ENCODE results near the gene NEURL4. TPM values are rescaled to one million over a fixed set of nuclear protein-coding genes. Genes with fewer than 3 reads are reported as not detected.

NEURL4 gene
- total RNA-seq, 1 donor from 2014 or later: 45.1 TPM

- peaks cover 27% of the 10 kb centered on the region for H3K4me1 Mint-ChIP-seq (ENCODE audit: unreplicated experiment)
- H3K4me3 Mint-ChIP-seq (ENCODE audit: unreplicated experiment): peak overlapping the region; percentile 35
- H3K27ac Mint-ChIP-seq (ENCODE audit: unreplicated experiment): no peak overlapping the region
- no peaks in the 10 kb centered on the region for H3K9me3 Mint-ChIP-seq (ENCODE audit: unreplicated experiment)
- no peaks in the 10 kb centered on the region for H3K36me3 Mint-ChIP-seq (ENCODE audit: unreplicated experiment)
- peaks cover 4% of the 10 kb centered on the region for H3K27me3 Mint-ChIP-seq (ENCODE audit: unreplicated experiment)
- TF ChIP-seq CTCF (IDR thresholded peaks at IDR 0.05): no peak
- no peak for DNase-seq (ENCODE audit: extremely low spot score, unreplicated experiment)
These were observed 19.5 kb upstream of the NEURL4 start for GRCh38 chr17:7348478-7349242.

GRCh38 chr17:7347630-7348477 is 18.7 kb upstream of the NEURL4 start:
- Mint-ChIP-seq H3K36me3 (ENCODE audit: unreplicated experiment) (no peaks in the 10 kb centered on the region), H3K9me3 (ENCODE audit: unreplicated experiment) (no peaks in the 10 kb centered on the region), H3K4me1 (ENCODE audit: unreplicated experiment) (peaks cover 22% of the 10 kb centered on the region), H3K4me3 (ENCODE audit: unreplicated experiment) (no peak overlapping the region), H3K27ac (ENCODE audit: unreplicated experiment) (no peak overlapping the region), H3K27me3 (ENCODE audit: unreplicated experiment) (peaks cover 6% of the 10 kb centered on the region)
- no peak for DNase-seq (ENCODE audit: extremely low spot score, unreplicated experiment)
- TF ChIP-seq CTCF (IDR thresholded peaks at IDR 0.05): no peak

GRCh38 chr17:7346761-7347614 is 17.9 kb upstream of the NEURL4 start:
- TF ChIP-seq CTCF (IDR thresholded peaks at IDR 0.05): no peak
- H3K4me3 Mint-ChIP-seq (ENCODE audit: unreplicated experiment): no peak overlapping the region

GRCh38 chr17:7343250-7343649 is 14.1 kb upstream of the NEURL4 start:
- H3K4me3 Mint-ChIP-seq (ENCODE audit: unreplicated experiment): no peak overlapping the region
- no peak for DNase-seq (ENCODE audit: extremely low spot score, unreplicated experiment)
- peaks cover 9% of the 10 kb centered on the region for H3K27me3 Mint-ChIP-seq (ENCODE audit: unreplicated experiment)
- peaks cover 3% of the 10 kb centered on the region for H3K4me1 Mint-ChIP-seq (ENCODE audit: unreplicated experiment)
- H3K9me3 Mint-ChIP-seq (ENCODE audit: unreplicated experiment): no peaks in the 10 kb centered on the region
- H3K36me3 Mint-ChIP-seq (ENCODE audit: unreplicated experiment): no peaks in the 10 kb centered on the region
- no peak for TF ChIP-seq CTCF (IDR thresholded peaks at IDR 0.05)
- H3K27ac Mint-ChIP-seq (ENCODE audit: unreplicated experiment): no peak overlapping the region

More at GRCh38 chr17:7346761-7347614, 17.9 kb upstream of the NEURL4 start:
- Mint-ChIP-seq H3K27ac (ENCODE audit: unreplicated experiment) (no peak overlapping the region), H3K4me1 (ENCODE audit: unreplicated experiment) (peaks cover 15% of the 10 kb centered on the region), H3K27me3 (ENCODE audit: unreplicated experiment) (peaks cover 6% of the 10 kb centered on the region), H3K9me3 (ENCODE audit: unreplicated experiment) (no peaks in the 10 kb centered on the region), H3K36me3 (ENCODE audit: unreplicated experiment) (no peaks in the 10 kb centered on the region)
- no peak for DNase-seq (ENCODE audit: extremely low spot score, unreplicated experiment)

Data from osteocyte (in vitro differentiated cells).